Endothelial cell of umbilical vein (primary cell): ENCODE data around the gene ASTN1. TPM values are rescaled to one million over a fixed set of nuclear protein-coding genes. Genes with fewer than 3 reads are reported as not detected.
A peak's percentile ranks its signal among the peaks of the same experiment; 100 is the strongest.

Source experiments
- BruUV-seq: library from RNA; stranded (reverse); fragments of 400-500 nt; replicated peaks from 2 replicates; lab custom pipeline; 2021; lab: Mats Ljungman, UMichigan
- CTCF ChIA-PET: fragments of 300-600, 350-600 bp; sonication (Branson Sonifier 250); formaldehyde crosslinking; loops from one replicate; lab custom pipeline; 2021; ENCODE audit warnings: antibody characterized with exemption, inconsistent platforms; lab: Charles Lee
- POLR2A ChIA-PET: fragments of 300-600, 350-600 bp; sonication (Branson Sonifier 250); formaldehyde crosslinking; loops from one replicate; lab custom pipeline; 2021; ENCODE audit warnings: antibody characterized with exemption, inconsistent platforms; lab: Charles Lee
- DNase-seq: peaks from one replicate; pipeline ENCODE4 v3.0.0-alpha.2; 2011; ENCODE audit warnings: low read depth, low spot score
- FAIRE-seq: peaks from 2 replicates; lab custom pipeline; 2011; peaks lifted over from hg19 to GRCh38; lab: Jason Lieb, UNC
- H2AFZ ChIP-seq: 2 replicates; pipeline ENCODE4 v1.6.0; 2012; ENCODE audit warnings: low read depth, low read length, control low read depth, inconsistent platforms
- H3K27ac ChIP-seq: 2 replicates; pipeline ENCODE4 v1.5.1; 2011; ENCODE audit warnings: low read depth, mild to moderate bottlenecking, control low read depth, low read length, moderate library complexity; ENCODE audit not compliant: insufficient read depth
- H3K27me3 ChIP-seq, 2 experiments: 2 replicates each; pipeline versions ENCODE4 v1.6.0 to v1.6.1; 2011; ENCODE audit warnings: low read length in 2 of 2, mixed read lengths in 1 of 2; ENCODE audit not compliant: control insufficient read depth in 2 of 2, insufficient read depth in 2 of 2
- H3K36me3 ChIP-seq, 2 experiments: 2 replicates in 1 of 2; 3 replicates in 1 of 2; pipeline ENCODE4 v1.5.1; 2011; ENCODE audit warnings: low read length in 2 of 2, mild to moderate bottlenecking in 1 of 2, moderate library complexity in 1 of 2; ENCODE audit not compliant: control insufficient read depth in 2 of 2, insufficient read depth in 2 of 2; ENCODE audit errors: extremely low read depth in 1 of 2
- H3K4me1 ChIP-seq: 3 replicates; pipeline ENCODE4 v1.5.1; 2011; ENCODE audit warnings: mild to moderate bottlenecking, low read length; ENCODE audit not compliant: control insufficient read depth, insufficient read depth; ENCODE audit errors: extremely low read depth
- H3K4me2 ChIP-seq: 2 replicates; pipeline ENCODE4 v1.6.1; 2011; ENCODE audit warnings: low read length, control low read depth, mixed read lengths; ENCODE audit not compliant: insufficient read depth
- H3K4me3 ChIP-seq, 3 experiments: fragments of 200-600 bp in 1 of 3; sonication (generic), shearing (Covaris generic) in 1 of 3; replicated peaks in 1 of 3; 2 replicates each; pipeline ENCODE4 v1.5.1; 2011 to 2016; ENCODE audit warnings: control low read depth in 3 of 3, low read length in 3 of 3, mild to moderate bottlenecking in 2 of 3, inconsistent platforms in 1 of 3, low read depth in 1 of 3, moderate library complexity in 1 of 3; ENCODE audit not compliant: insufficient read depth in 1 of 3
- H3K79me2 ChIP-seq: 2 replicates; pipeline ENCODE4 v1.6.0; 2012; ENCODE audit warnings: low read length, inconsistent platforms; ENCODE audit not compliant: control insufficient read depth, insufficient read depth
- H3K9ac ChIP-seq: replicated peaks from 2 replicates; pipeline ENCODE3; 2011; ENCODE audit warnings: low read length, control low read depth; ENCODE audit not compliant: insufficient read depth; ENCODE audit errors: extremely low read depth
- H3K9me1 ChIP-seq: replicated peaks from 3 replicates; pipeline ENCODE4 v1.6.0; 2011; ENCODE audit warnings: mild to moderate bottlenecking, low read length; ENCODE audit not compliant: control insufficient read depth, insufficient read depth; ENCODE audit errors: extremely low read depth
- H3K9me3 ChIP-seq: replicated peaks from 2 replicates; pipeline ENCODE4 v1.5.1; 2012; ENCODE audit warnings: low read length, inconsistent platforms; ENCODE audit not compliant: control insufficient read depth, insufficient read depth
- H4K20me1 ChIP-seq: replicated peaks from 2 replicates; pipeline ENCODE3; 2011; ENCODE audit warnings: mild to moderate bottlenecking, low read length; ENCODE audit not compliant: control insufficient read depth, insufficient read depth; ENCODE audit errors: extremely low read depth
- CTCF ChIP-seq, 2 donors: IDR thresholded peaks; 1 replicate in 1 of 2; 2 replicates in 1 of 2; pipeline ENCODE4 v1.5.1; 2011; ENCODE audit warnings: low read length in 2 of 2, mild to moderate bottlenecking in 2 of 2, moderate library complexity in 2 of 2, control low read depth in 1 of 2, inconsistent platforms in 1 of 2, low read depth in 1 of 2; ENCODE audit not compliant: insufficient read depth in 1 of 2; ENCODE audit errors: extremely low read depth in 1 of 2
- EZH2 ChIP-seq: IDR thresholded peaks from 2 replicates; pipeline ENCODE4 v1.6.1; 2012; ENCODE audit warnings: borderline replicate concordance, low read depth, mild to moderate bottlenecking, moderate library complexity, low read length, inconsistent platforms; ENCODE audit not compliant: severe bottlenecking
- FOS ChIP-seq: IDR thresholded peaks from 2 replicates; pipeline ENCODE4 v1.6.1; 2011; ENCODE audit warnings: mild to moderate bottlenecking, low read length, moderate library complexity, borderline replicate concordance; ENCODE audit not compliant: insufficient read depth
- GATA2 ChIP-seq: IDR thresholded peaks from 2 replicates; pipeline ENCODE4 v1.7.0; 2011; ENCODE audit warnings: low read depth, mild to moderate bottlenecking, moderate library complexity, mixed read lengths, low read length; ENCODE audit not compliant: insufficient read length, insufficient read depth
- JUN ChIP-seq: IDR thresholded peaks from 2 replicates; pipeline ENCODE4 v1.6.1; 2011; ENCODE audit warnings: borderline replicate concordance, low read depth; ENCODE audit not compliant: insufficient read length, insufficient read depth
- MAX ChIP-seq: IDR thresholded peaks from 2 replicates; pipeline ENCODE4 v1.6.1; 2011; ENCODE audit not compliant: insufficient read depth, insufficient read length
- MYC ChIP-seq: IDR thresholded peaks from one replicate; pipeline ENCODE4 v1.6.1; 2011; ENCODE audit warnings: mild to moderate bottlenecking, low read depth, low read length
- POLR2A ChIP-seq: IDR thresholded peaks from 2 replicates; pipeline ENCODE4 v1.6.1; 2012; ENCODE audit warnings: low read depth, mild to moderate bottlenecking, control low read depth, low read length
- POLR2AphosphoS5 ChIP-seq: IDR thresholded peaks from 2 replicates; pipeline ENCODE4 v1.6.1; 2012; ENCODE audit warnings: low read depth, mild to moderate bottlenecking, control low read depth, low read length, moderate library complexity; ENCODE audit not compliant: insufficient read depth
- dilution Hi-C: fragments of 300-500 bp; cut with MboI; formaldehyde crosslinking; loops from one replicate; pipeline ENCODE4 v1.15.0; 2019; ENCODE audit warnings: low sequenced_read_pairs; ENCODE audit not compliant: extremely low pct_ligation_motif_present
- intact Hi-C: fragments of 100-400 bp; cut with micrococcal nuclease; formaldehyde crosslinking; loops from one replicate; pipeline ENCODE4 v1.10.0; 2022
- microRNA counts: library from miRNA; unstranded; fragments of <30 nt; microRNA quantifications from one replicate; lab custom pipeline; 2016
- microRNA-seq: library from miRNA; unstranded; fragments of <30 nt; microRNA quantifications from one replicate; pipeline ENCODE4 v1.2.0, GENCODE V29; 2021; ENCODE audit warnings: borderline number of aligned reads, borderline replicate concordance
- polyA plus RNA-seq, 4 experiments: library from polyadenylated mRNA; depleted of rRNA in 3 of 4; stranded (reverse) in 3 of 4; unstranded in 1 of 4; fragments of >200 nt; gene quantifications; 2 replicates each; pipeline versions ENCODE4 v1.2.1 to v1.2.3, GENCODE V29; 2011 to 2012; ENCODE audit warnings: missing spikeins in 1 of 4
- small RNA-seq: library from RNA; depleted of rRNA; stranded (forward); fragments of <200 nt; gene quantifications from one replicate; pipeline ENCODE3, GENCODE V24; 2012; ENCODE audit warnings: low replicate concordance, low read depth; ENCODE audit not compliant: insufficient read depth, insufficient read length
- total RNA-seq: library from RNA; stranded (reverse); gene quantifications from 2 replicates; pipeline ENCODE4 v1.2.3, GENCODE V29; 2021

ASTN1 gene
- total and polyA plus RNA-seq, 2 donors (not counting 3 experiments of a cell fraction or from before 2014, with no cell fraction given): 0.04 TPM; not detected in 1

- no peaks in the 10 kb centered on the region for H4K20me1 ChIP-seq
- H3K9me1 ChIP-seq: no peaks in the 10 kb centered on the region
- TF ChIP-seq EZH2 (no peak), CTCF (IDR thresholded peaks at IDR 0.05; ENCODE audit: extremely low read depth in 1 of 2, insufficient read depth in 1 of 2, low read depth in 1 of 2, low read length in 2 of 2) (no peak), GATA2 (no peak), MAX (no peak), POLR2A (no peak), JUN (no peak), POLR2AphosphoS5 (no peak), FOS (no peak), MYC (no peak)
- DNase-seq (no peak), FAIRE-seq (no peak)
- no peak overlapping the region for H3K4me3 ChIP-seq
- H3K36me3 ChIP-seq: no peaks in the 10 kb centered on the region
- dilution Hi-C loops: no loop called here
- no peak overlapping the region for H3K4me2 ChIP-seq
- no peak overlapping the region for H2AFZ ChIP-seq
- CTCF ChIA-PET: no interaction called here
- H3K4me1 ChIP-seq: no peaks in the 10 kb centered on the region
- no peaks in the 10 kb centered on the region for H3K27me3 ChIP-seq
- intact Hi-C loops: no loop called here
- H3K9ac ChIP-seq: no peak overlapping the region
- H3K9me3 ChIP-seq: no peaks in the 10 kb centered on the region
- no peak overlapping the region for H3K27ac ChIP-seq
- H3K79me2 ChIP-seq: no peaks in the 10 kb centered on the region
- BruUV-seq: no TSS peak
- POLR2A ChIA-PET: no interaction called here
Measured at GRCh38 chr1:176809292-176809691, 355.2 kb downstream of the ASTN1 start.

MicroRNAs within 50 kb of the gene (microRNA counts, 767-probe panel; counts per million panel counts)
- microRNA hsa-miR-488-3p (lab: Ali Mortazavi, UCI): 723 counts per million, percentile 96 among the panel's probes with 10 or more counts

Small RNA genes lying within 50 kb of the gene (microRNA-seq; reads per million reads assigned to microRNA genes)
- gene MIR488: not detected

Small RNA genes lying within 50 kb of the gene (small RNA-seq; reads per million reads assigned to genes)
- gene MIR488: not detected

Other genes starting within 250 kb of the ASTN1 start
- gene BRINP2, start 6.2 kb upstream of the ASTN1 start, total RNA-seq: not detected in 2 replicates
- gene BRINP2, start 6.2 kb upstream of the ASTN1 start, polyA plus RNA-seq: not detected in 2 replicates